H9 (cell line): ENCODE results near the gene EXOC3L4. TPM values are rescaled to one million over a fixed set of nuclear protein-coding genes. Genes with fewer than 3 reads are reported as not detected.
A peak's percentile ranks its signal among the peaks of the same experiment; 100 is the strongest.

Source experiments
- DNase-seq: peaks from one replicate; pipeline ENCODE4 v3.0.0-alpha.2; 2017
- H2AFZ ChIP-seq: one replicate; pipeline ENCODE4 v1.6.1; 2013; ENCODE audit warnings: mild to moderate bottlenecking, low read length, control low read depth, moderate library complexity
- H2AK5ac ChIP-seq: 2 replicates; pipeline ENCODE4 v1.6.1; 2013; ENCODE audit warnings: low read length, control low read depth, mixed read lengths; ENCODE audit not compliant: insufficient read length
- H2BK120ac ChIP-seq: one replicate; pipeline ENCODE4 v1.6.1; 2013; ENCODE audit warnings: low read depth, mild to moderate bottlenecking, low read length, control low read depth, inconsistent platforms; ENCODE audit not compliant: poor library complexity, severe bottlenecking
- H2BK12ac ChIP-seq: 2 replicates; pipeline ENCODE4 v1.6.1; 2013; ENCODE audit warnings: low read length, control low read depth, mixed read lengths, low read depth; ENCODE audit not compliant: insufficient read length
- H2BK15ac ChIP-seq: 2 replicates; pipeline ENCODE4 v1.6.1; 2013; ENCODE audit warnings: low read depth, low read length, control low read depth
- H2BK20ac ChIP-seq: one replicate; pipeline ENCODE4 v1.6.1; 2013; ENCODE audit warnings: low read depth, mild to moderate bottlenecking, low read length, control low read depth, inconsistent platforms; ENCODE audit not compliant: poor library complexity, severe bottlenecking
- H2BK5ac ChIP-seq: 2 replicates; pipeline ENCODE4 v1.6.1; 2013; ENCODE audit warnings: low read length, control low read depth, mixed read lengths; ENCODE audit not compliant: insufficient read length
- H3K14ac ChIP-seq: 2 replicates; pipeline ENCODE4 v1.6.1; 2013; ENCODE audit warnings: low read length, control low read depth; ENCODE audit not compliant: insufficient read depth
- H3K18ac ChIP-seq: 2 replicates; pipeline ENCODE4 v1.6.1; 2013; ENCODE audit warnings: low read depth, mild to moderate bottlenecking, mixed read lengths, low read length, control low read depth; ENCODE audit not compliant: insufficient read length
- H3K23ac ChIP-seq: 2 replicates; pipeline ENCODE4 v1.6.1; 2013; ENCODE audit warnings: low read length, control low read depth, mixed read lengths, low read depth; ENCODE audit not compliant: insufficient read length
- H3K23me2 ChIP-seq: 2 replicates; pipeline ENCODE4 v1.6.1; 2013; ENCODE audit warnings: low read depth, mild to moderate bottlenecking, mixed read lengths, low read length, control low read depth; ENCODE audit not compliant: insufficient read length, poor library complexity, severe bottlenecking
- H3K27ac ChIP-seq: 2 replicates; pipeline ENCODE4 v1.5.1; 2013; ENCODE audit warnings: low read length, control low read depth, mixed read lengths, low read depth; ENCODE audit not compliant: insufficient read length
- H3K27me3 ChIP-seq: 2 replicates; pipeline ENCODE4 v1.6.1; 2013; ENCODE audit warnings: low read length, control low read depth, inconsistent platforms; ENCODE audit not compliant: insufficient read depth
- H3K4ac ChIP-seq: 2 replicates; pipeline ENCODE4 v1.6.1; 2013; ENCODE audit warnings: low read depth, mild to moderate bottlenecking, control low read depth, inconsistent platforms, low read length, moderate library complexity
- H3K4me1 ChIP-seq: 2 replicates; pipeline ENCODE4 v1.6.1; 2013; ENCODE audit warnings: low read length, control low read depth, inconsistent platforms; ENCODE audit not compliant: insufficient read depth
- H3K4me2 ChIP-seq: 2 replicates; pipeline ENCODE4 v1.6.1; 2013; ENCODE audit warnings: low read length, control low read depth, mixed read lengths; ENCODE audit not compliant: insufficient read length, insufficient read depth
- H3K56ac ChIP-seq: 2 replicates; pipeline ENCODE4 v1.6.1; 2013; ENCODE audit warnings: low read depth, mild to moderate bottlenecking, mixed read lengths, low read length, control low read depth; ENCODE audit not compliant: insufficient read length
- H3K79me1 ChIP-seq: 2 replicates; pipeline ENCODE4 v1.6.1; 2013; ENCODE audit warnings: low read depth, mild to moderate bottlenecking, moderate library complexity, low read length, control low read depth, inconsistent platforms; ENCODE audit not compliant: insufficient read depth, poor library complexity, severe bottlenecking
- H3K79me2 ChIP-seq: 2 replicates; pipeline ENCODE4 v1.6.1; 2013; ENCODE audit warnings: low read length, control low read depth, inconsistent platforms; ENCODE audit not compliant: insufficient read depth
- H3K9ac ChIP-seq: 2 replicates; pipeline ENCODE4 v1.6.1; 2013; ENCODE audit warnings: low read length, control low read depth, mixed read lengths; ENCODE audit not compliant: insufficient read length; ENCODE audit errors: extremely low read depth
- H3K9me3 ChIP-seq: one replicate; pipeline ENCODE4 v1.6.1; 2013; ENCODE audit warnings: low read depth, low read length, inconsistent platforms; ENCODE audit not compliant: control insufficient read depth
- H3T11ph ChIP-seq: one replicate; pipeline ENCODE4 v1.6.1; 2013; ENCODE audit warnings: mild to moderate bottlenecking, low read length, control low read depth, inconsistent platforms
- H4K20me1 ChIP-seq: one replicate; pipeline ENCODE4 v1.6.1; 2013; ENCODE audit not compliant: control insufficient read depth, insufficient read length, insufficient read depth
- H4K5ac ChIP-seq: 2 replicates; pipeline ENCODE4 v1.6.1; 2013; ENCODE audit warnings: low read depth, mild to moderate bottlenecking, mixed read lengths, low read length, control low read depth; ENCODE audit not compliant: insufficient read length
- H4K8ac ChIP-seq: replicated peaks from 2 replicates; pipeline ENCODE4 v1.6.1; 2013; ENCODE audit warnings: low read length, control low read depth, mixed read lengths, low read depth; ENCODE audit not compliant: insufficient read length
- H4K91ac ChIP-seq: 2 replicates; pipeline ENCODE4 v1.6.1; 2013; ENCODE audit warnings: low read depth, mild to moderate bottlenecking, moderate library complexity, mixed read lengths, low read length, control low read depth; ENCODE audit not compliant: insufficient read length
- H3K27ac Mint-ChIP-seq, 3 experiments: 2 replicates in 2 of 3; 3 replicates in 1 of 3; pipeline ENCODE4 v1.8.0; 2020 to 2021; ENCODE audit warnings: mixed read lengths in 3 of 3, mild to moderate bottlenecking in 1 of 3, moderate library complexity in 1 of 3
- H3K27me3 Mint-ChIP-seq: 2 replicates; pipeline ENCODE4 v1.8.0; 2021; ENCODE audit warnings: low read depth, mild to moderate bottlenecking, moderate library complexity, mixed read lengths
- H3K36me3 Mint-ChIP-seq, 3 experiments: 2 replicates in 2 of 3; 3 replicates in 1 of 3; pipeline ENCODE4 v1.8.0; 2020 to 2021; ENCODE audit warnings: low read depth in 3 of 3, mixed read lengths in 3 of 3; ENCODE audit not compliant: insufficient read depth in 1 of 3
- H3K4me1 Mint-ChIP-seq, 2 experiments: 2 replicates each; pipeline ENCODE4 v1.8.0; 2020; ENCODE audit warnings: mixed read lengths in 2 of 2
- H3K4me3 Mint-ChIP-seq, 2 experiments: 2 replicates in 1 of 2; 3 replicates in 1 of 2; pipeline ENCODE4 v1.8.0; 2020 to 2021; ENCODE audit warnings: mild to moderate bottlenecking in 2 of 2, mixed read lengths in 2 of 2, moderate library complexity in 1 of 2
- H3K9me3 Mint-ChIP-seq, 2 experiments: 2 replicates in 1 of 2; 3 replicates in 1 of 2; pipeline ENCODE4 v1.8.0; 2020; ENCODE audit warnings: mild to moderate bottlenecking in 2 of 2, mixed read lengths in 2 of 2, moderate library complexity in 1 of 2
- CTCF ChIP-seq: fragments of 200-600 bp; sonication (generic); conservative IDR thresholded peaks from 3 replicates; pipeline ENCODE4 v1.8.0; 2021; ENCODE audit warnings: antibody characterized with exemption, mild to moderate bottlenecking
- WGBS: extraction: QIAGEN DNeasy Blood & Tissue Kit; methylation state at CpG from one replicate; pipeline ENCODE4 v1.1.7; 2013; ENCODE audit warnings: missing lambda C conversion rate, low lambda C conversion rate, mixed read lengths; ENCODE audit not compliant: insufficient read length; ENCODE audit errors: extremely low coverage; 5-methylcytosine and 5-hydroxymethylcytosine counted together
- total RNA-seq: library from RNA; stranded (reverse); gene quantifications from 2 replicates; pipeline ENCODE4 v1.2.1, GENCODE V29; 2021

EXOC3L4 gene
- total RNA-seq, 1 experiment from 2014 or later, result 0.42 TPM

GRCh38 chr14:103090481-103091020 is 4.0 kb upstream of the EXOC3L4 start:
- H3K18ac ChIP-seq, result no peak overlapping the region
- H4K5ac ChIP-seq, result no peak overlapping the region
- H4K91ac ChIP-seq, result no peak overlapping the region
- Mint-ChIP-seq H3K27me3 (peaks cover 9% of the 10 kb centered on the region), H3K4me3 (peak overlapping the region; percentile 56 to 73), H3K27ac (no peak overlapping the region), H3K36me3 (no peaks in the 10 kb centered on the region), H3K4me1 (peaks cover 7 to 23% of the 10 kb centered on the region in 2 experiments), H3K9me3 (no peaks in the 10 kb centered on the region)
- no peak overlapping the region for H2AK5ac ChIP-seq
- no peak for TF ChIP-seq CTCF
- H3K56ac ChIP-seq, result no peak overlapping the region
- no peak overlapping the region for H2BK12ac ChIP-seq
- H3K9me3 ChIP-seq, result no peaks in the 10 kb centered on the region
- H2BK120ac ChIP-seq, result no peak overlapping the region
- H4K8ac ChIP-seq, result no peak overlapping the region
- H3K4me2 ChIP-seq, result peak overlapping the region; percentile 45
- H3K9ac ChIP-seq, result no peak overlapping the region
- H3K4me1 ChIP-seq, result no peaks in the 10 kb centered on the region; the same call in 1 of the 2 replicates
- H4K20me1 ChIP-seq, result no peaks in the 10 kb centered on the region
- H3K27me3 ChIP-seq, result no peaks in the 10 kb centered on the region; the same call in 1 of the 2 replicates
- WGBS, result no CpG with 5 or more reads among the region's 12 CpGs
- no peaks in the 10 kb centered on the region for H3K79me2 ChIP-seq
- no peak overlapping the region for H2BK5ac ChIP-seq
- no peak overlapping the region for H2BK15ac ChIP-seq
- H3T11ph ChIP-seq, result no peak overlapping the region
- H3K79me1 ChIP-seq, result no peaks in the 10 kb centered on the region
- peaks cover 4% of the 10 kb centered on the region for H3K23me2 ChIP-seq
- H3K4ac ChIP-seq, result no peak overlapping the region
- no peak for DNase-seq
- no peak overlapping the region for H3K23ac ChIP-seq
- H3K27ac ChIP-seq, result no peak overlapping the region
- H2BK20ac ChIP-seq, result no peak overlapping the region
- H3K14ac ChIP-seq, result no peak overlapping the region
- no peak overlapping the region for H2AFZ ChIP-seq
